Nephron (organoid): ENCODE measurements around the gene TRMT112.

ENCODE experiments used
- H3K27ac Mint-ChIP-seq, 3 experiments: 2 replicates each; pipeline ENCODE4 v1.8.0; 2020; ENCODE audit warnings: mixed read lengths in 3 of 3, mild to moderate bottlenecking in 2 of 3, moderate library complexity in 1 of 3
- H3K27me3 Mint-ChIP-seq: 2 replicates; pipeline ENCODE4 v1.8.0; 2021; ENCODE audit warnings: low read depth, mild to moderate bottlenecking, moderate library complexity, mixed read lengths
- H3K36me3 Mint-ChIP-seq: 2 replicates; pipeline ENCODE4 v1.8.0; 2020; ENCODE audit warnings: low read depth, mixed read lengths
- H3K4me1 Mint-ChIP-seq: 2 replicates; pipeline ENCODE4 v1.8.0; 2020; ENCODE audit warnings: mixed read lengths
- H3K4me3 Mint-ChIP-seq, 3 experiments: 2 replicates each; pipeline ENCODE4 v1.8.0; 2020; ENCODE audit warnings: mild to moderate bottlenecking in 3 of 3, mixed read lengths in 3 of 3, moderate library complexity in 2 of 3
- H3K9me3 Mint-ChIP-seq: 2 replicates; pipeline ENCODE4 v1.8.0; 2020; ENCODE audit warnings: mixed read lengths
- CTCF ChIP-seq, 3 experiments: fragments of 200-600 bp; sonication (generic); IDR thresholded peaks; one replicate each; pipeline ENCODE4 v1.5.0; 2021; ENCODE audit warnings: antibody characterized with exemption in 3 of 3; ENCODE audit not compliant: unreplicated experiment in 3 of 3

TRMT112 gene

GRCh38 chr11:64297699-64298358 lies 19.5 kb downstream of the TRMT112 start:
- Mint-ChIP-seq H3K27me3 (peaks cover 97% of the 10 kb centered on the region), H3K27ac (no peak overlapping the region), H3K36me3 (no peaks in the 10 kb centered on the region), H3K9me3 (no peaks in the 10 kb centered on the region), H3K4me1 (peaks cover 5% of the 10 kb centered on the region), H3K4me3 (no peak overlapping the region)
- no peak for TF ChIP-seq CTCF (IDR thresholded peaks at IDR 0.05; ENCODE audit: unreplicated experiment in 3 of 3)

GRCh38 chr11:64296830-64297698 lies 20.3 kb downstream of the TRMT112 start:
- no peaks in the 10 kb centered on the region for H3K9me3 Mint-ChIP-seq
- no peak overlapping the region for H3K4me3 Mint-ChIP-seq
- peaks cover 99% of the 10 kb centered on the region for H3K27me3 Mint-ChIP-seq
- H3K4me1 Mint-ChIP-seq, result peaks cover 5% of the 10 kb centered on the region
- H3K27ac Mint-ChIP-seq, result no peak overlapping the region
- no peak for TF ChIP-seq CTCF (IDR thresholded peaks at IDR 0.05; ENCODE audit: unreplicated experiment in 3 of 3)
- H3K36me3 Mint-ChIP-seq, result no peaks in the 10 kb centered on the region

GRCh38 chr11:64296236-64296635 lies 21.1 kb downstream of the TRMT112 start:
- peaks cover 91% of the 10 kb centered on the region for H3K27me3 Mint-ChIP-seq
- no peak for TF ChIP-seq CTCF (IDR thresholded peaks at IDR 0.05; ENCODE audit: unreplicated experiment in 3 of 3)
- H3K4me3 Mint-ChIP-seq, result no peak overlapping the region
- H3K27ac Mint-ChIP-seq, result no peak overlapping the region
- peaks cover 5% of the 10 kb centered on the region for H3K4me1 Mint-ChIP-seq
- no peaks in the 10 kb centered on the region for H3K9me3 Mint-ChIP-seq
- H3K36me3 Mint-ChIP-seq, result no peaks in the 10 kb centered on the region

GRCh38 chr11:64295760-64296159 lies 21.6 kb downstream of the TRMT112 start:
- H3K27ac Mint-ChIP-seq, result no peak overlapping the region

GRCh38 chr11:64294774-64295173 lies 22.6 kb downstream of the TRMT112 start:
- H3K27ac Mint-ChIP-seq, result no peak overlapping the region
- H3K27me3 Mint-ChIP-seq, result peaks cover 91% of the 10 kb centered on the region

More at GRCh38 chr11:64295760-64296159, 21.6 kb downstream of the TRMT112 start:
- no peak for TF ChIP-seq CTCF (IDR thresholded peaks at IDR 0.05; ENCODE audit: unreplicated experiment in 3 of 3)
- no peak overlapping the region for H3K4me3 Mint-ChIP-seq
- H3K36me3 Mint-ChIP-seq, result no peaks in the 10 kb centered on the region
- H3K27me3 Mint-ChIP-seq, result peaks cover 91% of the 10 kb centered on the region
- peaks cover 5% of the 10 kb centered on the region for H3K4me1 Mint-ChIP-seq
- no peaks in the 10 kb centered on the region for H3K9me3 Mint-ChIP-seq

More at GRCh38 chr11:64294774-64295173, 22.6 kb downstream of the TRMT112 start:
- no peaks in the 10 kb centered on the region for H3K36me3 Mint-ChIP-seq
- TF ChIP-seq CTCF (IDR thresholded peaks at IDR 0.05; ENCODE audit: unreplicated experiment in 3 of 3), result no peak
- H3K4me3 Mint-ChIP-seq, result no peak overlapping the region
- no peaks in the 10 kb centered on the region for H3K9me3 Mint-ChIP-seq
- peaks cover 4% of the 10 kb centered on the region for H3K4me1 Mint-ChIP-seq
